GM18502 (cell line): ENCODE measurements around the gene CHSY3.
"Not testable (repeated sequence)": the region's sequence is repeated elsewhere in the genome, so short reads cannot be mapped to it uniquely, and the experiment has no call there.

Source experiments
- ATAC-seq: cut with Tn5 transposase; IDR thresholded peaks from one replicate; pipeline ENCODE4 v1.9.1; 2021; ENCODE audit warnings: mild to moderate bottlenecking; ENCODE audit not compliant: unreplicated experiment, poor library complexity

CHSY3 gene

GRCh38 chr5:130138406-130139045, 234.3 kb downstream of the CHSY3 start:
- no peak for ATAC-seq

- peak; percentile 91 for ATAC-seq
These were observed 237.5 kb downstream of the CHSY3 start for GRCh38 chr5:130141659-130142320.

GRCh38 chr5:130151239-130151638, 247.0 kb downstream of the CHSY3 start:
- no peak for ATAC-seq

GRCh38 chr5:130155345-130156011, 251.2 kb downstream of the CHSY3 start:
- no peak for ATAC-seq

GRCh38 chr5:130158036-130158435, 253.8 kb downstream of the CHSY3 start:
- ATAC-seq = no peak

- ATAC-seq = no peak
These were observed 255.7 kb downstream of the CHSY3 start for GRCh38 chr5:130159968-130160367.

GRCh38 chr5:130164966-130165365, 260.7 kb downstream of the CHSY3 start:
- no peak for ATAC-seq

GRCh38 chr5:130166839-130167490, 262.7 kb downstream of the CHSY3 start:
- ATAC-seq = no peak

GRCh38 chr5:130168211-130168610, 263.9 kb downstream of the CHSY3 start:
- ATAC-seq = no peak

- ATAC-seq = no peak
These were observed 267.4 kb downstream of the CHSY3 start for GRCh38 chr5:130171699-130172098.

- no peak for ATAC-seq
These were observed 278.9 kb downstream of the CHSY3 start for GRCh38 chr5:130183115-130183514.

- ATAC-seq = no peak
These were observed 285.7 kb downstream of the CHSY3 start for GRCh38 chr5:130189961-130190360.

- ATAC-seq = peak; percentile 59
These were observed 294.7 kb downstream of the CHSY3 start for GRCh38 chr5:130198927-130199326.

GRCh38 chr5:130206686-130207085, 302.4 kb downstream of the CHSY3 start:
- ATAC-seq = no peak

- ATAC-seq = no peak
These were observed 309.3 kb downstream of the CHSY3 start for GRCh38 chr5:130213607-130214006.

- ATAC-seq = no peak
These were observed 312.0 kb downstream of the CHSY3 start for GRCh38 chr5:130216286-130216685.

GRCh38 chr5:130222573-130222972, 318.3 kb downstream of the CHSY3 start:
- ATAC-seq = no peak

GRCh38 chr5:130226556-130226955, 322.3 kb downstream of the CHSY3 start:
- ATAC-seq = not testable (repeated sequence)

GRCh38 chr5:130227699-130228098, 323.4 kb downstream of the CHSY3 start:
- no peak for ATAC-seq

- ATAC-seq = no peak
These were observed 327.5 kb downstream of the CHSY3 start for GRCh38 chr5:130231786-130232185.

GRCh38 chr5:130234816-130235215, 330.6 kb downstream of the CHSY3 start:
- ATAC-seq = no peak
